Parathyroid adenoma (tissue), 2 donors: ENCODE data around the gene ZNF853.

Source experiments
- H2AFZ ChIP-seq: fragments of 300-600 bp; sonication (generic); one replicate; pipeline ENCODE4 v1.7.0; 2017; ENCODE audit warnings: antibody characterized with exemption, mild to moderate bottlenecking
- H3K27ac ChIP-seq: fragments of 300-600 bp; sonication (generic); one replicate; pipeline ENCODE4 v1.7.0; 2017
- H3K27me3 ChIP-seq: fragments of 300-600 bp; sonication (generic); one replicate; pipeline ENCODE4 v1.7.0; 2017; ENCODE audit warnings: low read length; ENCODE audit not compliant: control insufficient read depth, insufficient read depth
- H3K36me3 ChIP-seq: fragments of 300-600 bp; sonication (generic); one replicate; pipeline ENCODE4 v1.7.0; 2017; ENCODE audit warnings: low read length; ENCODE audit not compliant: control insufficient read depth, insufficient read depth
- H3K4me1 ChIP-seq: fragments of 300-600 bp; sonication (generic); one replicate; pipeline ENCODE4 v1.7.0; 2017; ENCODE audit warnings: control low read depth
- H3K4me2 ChIP-seq: fragments of 300-600 bp; sonication (generic); one replicate; pipeline ENCODE4 v1.7.0; 2017; ENCODE audit warnings: low read length
- H3K4me3 ChIP-seq: fragments of 300-600 bp; sonication (generic); one replicate; pipeline ENCODE4 v1.7.0; 2017; ENCODE audit warnings: low read depth, low read length
- H3K79me2 ChIP-seq: fragments of 300-600 bp; sonication (generic); one replicate; pipeline ENCODE4 v1.7.0; 2017; ENCODE audit warnings: control low read depth
- H3K9ac ChIP-seq: fragments of 300-600 bp; sonication (generic); one replicate; pipeline ENCODE4 v1.7.0; 2017; ENCODE audit warnings: mild to moderate bottlenecking
- H3K9me3 ChIP-seq: fragments of 300-600 bp; sonication (generic); one replicate; pipeline ENCODE4 v1.7.0; 2017; ENCODE audit warnings: low read length; ENCODE audit not compliant: control insufficient read depth
- TF ChIP-seq, protein P1 (sequence below): fragments of 300-600 bp; sonication (generic); IDR thresholded peaks from one replicate; pipeline ENCODE4 v1.7.0; 2017; ENCODE audit warnings: antibody characterized with exemption, mild to moderate bottlenecking
- donor health status: primary hyperparathyroidism.

The ZNF853 gene

DNA sequence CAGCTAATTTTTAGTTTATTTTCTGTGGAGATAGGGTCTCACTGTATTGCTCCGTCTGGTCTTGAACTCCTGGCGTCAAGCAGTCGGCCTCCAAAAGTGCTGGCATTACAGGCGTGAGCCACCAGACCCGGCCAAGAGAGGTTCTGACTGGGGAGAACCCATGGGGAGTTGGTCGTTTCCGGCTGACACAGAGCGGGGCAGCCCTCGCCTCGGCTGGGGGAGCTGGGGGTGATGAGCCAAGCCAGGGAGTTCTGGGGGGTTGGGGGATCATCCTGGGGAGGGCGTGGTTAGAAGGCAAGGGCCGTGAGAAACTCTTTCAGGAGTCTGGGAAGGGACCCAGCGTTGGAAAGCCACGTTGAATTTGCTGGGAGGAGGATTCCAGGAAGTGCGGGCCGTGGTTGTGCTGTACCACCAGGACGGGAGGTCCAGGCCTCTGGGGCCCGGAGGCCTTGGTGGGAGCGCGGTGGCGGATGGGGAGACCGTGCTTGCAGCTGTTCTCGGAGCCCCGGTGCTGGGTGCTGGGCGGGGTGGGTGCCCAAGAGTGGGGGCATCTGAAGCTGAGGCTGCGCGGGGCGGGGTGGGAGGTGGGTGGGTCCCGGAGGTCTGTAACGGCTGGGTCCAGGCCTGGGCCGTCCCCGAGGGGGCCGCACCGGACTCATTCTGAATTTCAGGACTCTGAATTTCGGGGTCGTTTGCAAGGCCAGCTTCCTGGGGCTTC, 8.4 kb upstream of the ZNF853 start:
- Histone ChIP-seq H3K9ac (no peak overlapping the region), H3K79me2 (peaks cover 5% of the 10 kb centered on the region), H3K4me3 (no peak overlapping the region), H3K9me3 (no peaks in the 10 kb centered on the region), H3K4me2 (no peak overlapping the region), H3K27ac (no peak overlapping the region), H3K4me1 (no peaks in the 10 kb centered on the region), H3K36me3 (no peaks in the 10 kb centered on the region), H3K27me3 (no peaks in the 10 kb centered on the region), H2AFZ (no peak overlapping the region)
- TF ChIP-seq, protein P1, sequence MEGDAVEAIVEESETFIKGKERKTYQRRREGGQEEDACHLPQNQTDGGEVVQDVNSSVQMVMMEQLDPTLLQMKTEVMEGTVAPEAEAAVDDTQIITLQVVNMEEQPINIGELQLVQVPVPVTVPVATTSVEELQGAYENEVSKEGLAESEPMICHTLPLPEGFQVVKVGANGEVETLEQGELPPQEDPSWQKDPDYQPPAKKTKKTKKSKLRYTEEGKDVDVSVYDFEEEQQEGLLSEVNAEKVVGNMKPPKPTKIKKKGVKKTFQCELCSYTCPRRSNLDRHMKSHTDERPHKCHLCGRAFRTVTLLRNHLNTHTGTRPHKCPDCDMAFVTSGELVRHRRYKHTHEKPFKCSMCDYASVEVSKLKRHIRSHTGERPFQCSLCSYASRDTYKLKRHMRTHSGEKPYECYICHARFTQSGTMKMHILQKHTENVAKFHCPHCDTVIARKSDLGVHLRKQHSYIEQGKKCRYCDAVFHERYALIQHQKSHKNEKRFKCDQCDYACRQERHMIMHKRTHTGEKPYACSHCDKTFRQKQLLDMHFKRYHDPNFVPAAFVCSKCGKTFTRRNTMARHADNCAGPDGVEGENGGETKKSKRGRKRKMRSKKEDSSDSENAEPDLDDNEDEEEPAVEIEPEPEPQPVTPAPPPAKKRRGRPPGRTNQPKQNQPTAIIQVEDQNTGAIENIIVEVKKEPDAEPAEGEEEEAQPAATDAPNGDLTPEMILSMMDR, result no peak

DNA sequence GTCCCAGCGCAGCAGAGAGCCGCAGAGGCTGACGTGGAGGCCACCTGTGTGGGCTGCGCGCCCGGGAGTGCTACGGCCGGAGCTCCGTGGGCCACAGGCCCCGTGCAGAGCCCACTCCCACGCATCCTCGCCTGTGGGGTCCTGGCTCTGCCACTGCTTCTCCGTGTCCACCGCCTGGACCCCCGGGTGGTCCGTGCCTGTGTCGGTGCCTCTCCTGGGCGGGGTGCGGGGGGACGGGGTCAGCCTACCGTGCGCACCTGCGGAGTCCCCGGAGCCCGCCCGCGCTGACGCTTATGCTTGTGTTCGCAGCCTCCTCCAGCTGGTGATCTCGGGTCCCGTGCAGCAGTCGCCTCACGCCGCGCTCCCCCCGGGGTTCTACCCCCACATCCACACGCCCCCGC, 7.8 kb upstream of the ZNF853 start:
- H3K27me3 ChIP-seq, result no peaks in the 10 kb centered on the region
- H3K79me2 ChIP-seq, result peaks cover 2% of the 10 kb centered on the region
- H3K36me3 ChIP-seq, result no peaks in the 10 kb centered on the region
- H3K4me1 ChIP-seq, result no peaks in the 10 kb centered on the region
- TF ChIP-seq, protein P1, result no peak
- H3K9me3 ChIP-seq, result no peaks in the 10 kb centered on the region
- no peak overlapping the region for H3K9ac ChIP-seq
- no peak overlapping the region for H3K4me2 ChIP-seq
- H3K4me3 ChIP-seq, result no peak overlapping the region
- H3K27ac ChIP-seq, result no peak overlapping the region
- H2AFZ ChIP-seq, result no peak overlapping the region

DNA sequence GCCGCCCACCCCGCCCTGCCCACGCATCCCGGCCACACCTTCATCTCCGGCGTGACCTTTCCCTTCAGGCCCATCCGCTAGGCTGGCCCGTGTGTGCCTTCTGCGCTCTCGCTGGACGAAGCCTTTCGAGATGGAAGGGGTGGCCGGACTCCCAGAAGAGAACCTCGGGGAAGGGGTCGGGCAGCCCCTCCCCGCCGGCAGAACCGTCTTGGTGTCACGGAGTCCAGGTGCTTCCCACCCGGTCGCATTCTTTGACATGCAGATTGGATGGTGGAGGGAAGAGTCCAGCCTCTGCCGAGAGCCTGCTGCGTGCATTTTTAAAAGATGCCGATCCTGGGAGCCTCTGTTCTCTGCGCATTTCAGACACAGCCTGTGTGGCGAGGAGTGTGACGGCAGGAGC, 7.3 kb upstream of the ZNF853 start:
- Histone ChIP-seq H3K9ac (no peak overlapping the region), H2AFZ (no peak overlapping the region), H3K27me3 (no peaks in the 10 kb centered on the region), H3K79me2 (no peaks in the 10 kb centered on the region), H3K4me1 (no peaks in the 10 kb centered on the region), H3K4me3 (no peak overlapping the region), H3K4me2 (no peak overlapping the region), H3K36me3 (no peaks in the 10 kb centered on the region), H3K27ac (no peak overlapping the region), H3K9me3 (no peaks in the 10 kb centered on the region)
- TF ChIP-seq, protein P1, result no peak

DNA sequence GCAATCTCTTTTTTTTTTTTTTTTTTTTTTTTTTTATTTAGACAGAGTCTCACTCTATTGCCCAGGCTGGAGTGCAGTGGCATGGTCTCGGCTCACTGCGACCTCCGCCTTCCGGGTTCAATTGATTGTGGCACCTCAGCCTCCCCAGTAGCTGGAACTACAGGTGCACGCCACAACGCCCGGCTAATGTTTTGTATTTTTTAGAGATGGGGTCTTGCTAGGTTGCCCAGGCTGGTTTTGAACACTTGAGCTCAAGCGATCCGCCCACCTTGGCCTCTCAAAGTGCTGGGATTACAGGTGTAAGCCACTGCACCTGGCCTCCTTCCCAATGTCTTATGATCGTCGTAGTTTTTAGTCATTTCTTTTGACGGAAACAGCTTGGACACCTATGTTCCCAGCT, 6.6 kb upstream of the ZNF853 start:
- no peak overlapping the region for H3K4me2 ChIP-seq
- no peaks in the 10 kb centered on the region for H3K9me3 ChIP-seq
- no peak overlapping the region for H2AFZ ChIP-seq
- no peaks in the 10 kb centered on the region for H3K36me3 ChIP-seq
- H3K27me3 ChIP-seq, result no peaks in the 10 kb centered on the region
- no peak overlapping the region for H3K27ac ChIP-seq
- H3K9ac ChIP-seq, result no peak overlapping the region
- no peaks in the 10 kb centered on the region for H3K79me2 ChIP-seq
- TF ChIP-seq, protein P1, result no peak
- no peak overlapping the region for H3K4me3 ChIP-seq
- no peaks in the 10 kb centered on the region for H3K4me1 ChIP-seq

DNA sequence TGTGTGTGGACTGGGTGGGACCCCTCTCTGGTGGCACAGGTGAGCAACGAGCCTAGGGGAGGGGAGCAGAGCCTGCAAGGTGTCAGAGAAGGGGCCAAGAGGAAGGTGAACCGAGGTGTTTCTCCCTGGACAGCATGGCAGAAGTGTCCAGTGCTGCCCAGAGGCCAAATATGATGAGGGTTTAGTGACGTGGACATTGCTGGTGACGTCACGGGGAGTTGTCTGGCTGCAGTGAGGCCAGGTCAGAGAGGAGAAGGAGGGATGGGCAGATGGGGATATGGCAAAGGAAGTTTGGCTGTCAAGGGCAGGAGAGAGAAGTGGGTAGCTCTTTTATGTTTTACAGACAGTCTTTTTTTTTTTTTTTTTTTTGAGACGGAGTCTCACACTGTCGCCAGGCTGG, 2.6 kb upstream of the ZNF853 start:
- Histone ChIP-seq H3K79me2 (no peaks in the 10 kb centered on the region), H3K4me2 (no peak overlapping the region), H3K4me3 (no peak overlapping the region), H3K27ac (no peak overlapping the region), H3K27me3 (no peaks in the 10 kb centered on the region), H3K9me3 (no peaks in the 10 kb centered on the region), H3K36me3 (no peaks in the 10 kb centered on the region), H3K9ac (no peak overlapping the region), H2AFZ (no peak overlapping the region), H3K4me1 (peaks cover 2% of the 10 kb centered on the region)
- TF ChIP-seq, protein P1, result no peak
